ENCODE results near the gene COL21A1. TPM values are rescaled to one million over a fixed set of nuclear protein-coding genes. Genes with fewer than 3 reads are reported as not detected.

The COL21A1 gene
- total and polyA plus RNA-seq, 2 of the 13 experiments (the other 11 are each of a cell fraction or from before 2014, with no cell fraction given), result 0.13 TPM; not detected in 1

GRCh38 chr6:56169366-56169765 is 78.0 kb downstream of the COL21A1 start:
- POLR2A ChIA-PET, result no interaction called here
- H2AFZ ChIP-seq (ENCODE audit: low read length), result no peak overlapping the region
- in situ Hi-C loops (cut with HindIII; ENCODE audit: extremely low pct_ligation_motif_present, low pct_unique_long_range_greater_than_20kb), result no loop called here
- no peaks in the 10 kb centered on the region for H3K4me1 ChIP-seq (ENCODE audit: insufficient read depth, low read length)
- intact Hi-C loops (cut with micrococcal nuclease; ENCODE audit: unreplicated experiment), result no loop called here
- no peak overlapping the region for H3K4me2 ChIP-seq (ENCODE audit: low read depth, low read length)
- TF ChIP-seq SNAPC5 (CRISPR knock-in tag; IDR thresholded peaks at IDR 0.05; ENCODE audit: borderline replicate concordance) (no peak), ZBTB34 (CRISPR knock-in tag; IDR thresholded peaks at IDR 0.05) (no peak), IRF2 (CRISPR knock-in tag; IDR thresholded peaks at IDR 0.05) (no peak), ZNF512 (CRISPR knock-in tag; IDR thresholded peaks at IDR 0.05) (no peak), ARID5B (CRISPR knock-in tag; IDR thresholded peaks at IDR 0.05) (no peak), ZNF337 (CRISPR knock-in tag; IDR thresholded peaks at IDR 0.05; ENCODE audit: borderline replicate concordance, low read depth) (no peak), ERF (CRISPR knock-in tag; IDR thresholded peaks at IDR 0.05) (no peak), ZNF747 (CRISPR knock-in tag; IDR thresholded peaks at IDR 0.05; ENCODE audit: borderline replicate concordance) (no peak), ATRX (CRISPR knock-in tag; IDR thresholded peaks at IDR 0.05; ENCODE audit: borderline replicate concordance) (no peak), TOE1 (CRISPR knock-in tag; IDR thresholded peaks at IDR 0.05) (no peak)
- no peaks in the 10 kb centered on the region for H4K20me1 ChIP-seq (ENCODE audit: insufficient read depth, low read length)
- H3K9me3 ChIP-seq (ENCODE audit: low read length), result peaks cover 29% of the 10 kb centered on the region
- no TSS peak for BruUV-seq (replicated peaks)
- H3K79me2 ChIP-seq (ENCODE audit: insufficient read depth, low read length), result no peaks in the 10 kb centered on the region
- no peak for ATAC-seq
- FAIRE-seq, result no peak
- WGBS (ENCODE audit: low lambda C conversion rate), result 45% methylated on average over 1 of the region's 1 CpG
- DNase-seq (ENCODE audit: low spot score), result no peak
- H3K27me3 ChIP-seq (ENCODE audit: control insufficient read depth in 1 of 2, insufficient read depth in 2 of 2, low read length in 2 of 2), result no peaks in the 10 kb centered on the region; a peak in 1 of 5 replicates
- no peaks in the 10 kb centered on the region for H3K36me3 ChIP-seq (replicated peaks in 1 of 2; ENCODE audit: control insufficient read depth in 1 of 2, insufficient read depth in 2 of 2, low read length in 2 of 2)
- H3K4me3 ChIP-seq (replicated peaks in 1 of 3; ENCODE audit: insufficient read depth in 1 of 3, low read depth in 2 of 3, low read length in 3 of 3), result no peak overlapping the region
- CTCF ChIA-PET (ENCODE audit: low intra/inter-chr PET ratio, low total read pairs), result no interaction called here
- H3K27ac ChIP-seq (ENCODE audit: extremely low read length, insufficient read depth, low read length), result no peak overlapping the region
- no peak overlapping the region for H3K9ac ChIP-seq (ENCODE audit: insufficient read depth, low read depth, low read length)

All from HepG2 (cell line).